VCaP (cell line): ENCODE results near the gene ABHD16B.

ENCODE experiments used
- H3K27ac ChIP-seq: fragments of 450-650 bp; 2 replicates; pipeline ENCODE4 v1.5.1; 2017
- TF ChIP-seq, protein P1 (sequence below): fragments of 450-650 bp; conservative IDR thresholded peaks from 2 replicates; pipeline ENCODE4 v1.5.1; 2017; ENCODE audit warnings: mild to moderate bottlenecking, moderate library complexity

Gene ABHD16B

DNA sequence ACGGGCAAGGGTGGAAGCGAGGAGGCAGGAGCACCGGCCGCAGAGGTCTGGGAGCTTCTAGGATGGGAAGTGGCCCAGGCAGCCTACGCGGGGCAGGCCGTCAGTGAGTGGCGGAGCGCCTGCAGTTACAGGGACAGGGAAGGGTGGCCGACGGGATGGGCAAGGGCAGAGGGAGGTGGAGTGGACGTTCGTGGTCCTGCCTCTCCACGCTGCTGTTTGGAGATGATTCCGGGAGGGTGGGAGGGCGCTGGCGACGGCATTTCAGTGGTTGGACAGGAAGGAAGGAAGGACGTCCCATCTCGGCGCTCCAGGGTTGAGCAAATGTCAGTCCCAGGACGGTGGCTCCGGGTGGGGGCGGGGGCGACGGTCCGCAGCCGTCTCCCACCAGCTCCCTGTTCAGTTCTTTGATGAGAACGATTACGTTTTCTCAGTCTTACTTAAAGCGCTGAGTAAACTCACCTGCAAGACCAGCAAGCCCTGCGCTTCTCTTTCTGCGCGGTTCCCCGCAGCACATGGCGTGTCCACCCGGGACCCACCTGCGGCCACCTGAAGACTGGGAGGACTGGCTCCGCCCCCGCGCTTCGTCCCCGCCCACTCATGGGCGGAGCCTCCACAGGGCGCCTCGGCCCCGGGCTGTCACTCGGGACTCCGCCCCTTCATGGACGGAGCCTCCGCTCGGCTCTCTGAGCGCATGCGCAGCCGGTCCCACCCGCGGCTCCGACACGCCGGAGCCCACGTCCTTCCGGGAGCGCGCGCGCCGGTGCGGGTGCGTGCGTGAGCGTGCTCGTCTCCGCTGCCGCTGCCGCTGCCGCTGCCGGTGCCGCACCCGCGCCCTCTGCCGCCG, 33.3 kb downstream of the ABHD16B start, which contains the start of gene DNAJC5:
Gene DNAJC5, plus strand, starts transcription at position 769 of the 844 bp plus-strand sequence. CDS start 33,220 bp downstream, outside the sequence.
- TF ChIP-seq, protein P1, sequence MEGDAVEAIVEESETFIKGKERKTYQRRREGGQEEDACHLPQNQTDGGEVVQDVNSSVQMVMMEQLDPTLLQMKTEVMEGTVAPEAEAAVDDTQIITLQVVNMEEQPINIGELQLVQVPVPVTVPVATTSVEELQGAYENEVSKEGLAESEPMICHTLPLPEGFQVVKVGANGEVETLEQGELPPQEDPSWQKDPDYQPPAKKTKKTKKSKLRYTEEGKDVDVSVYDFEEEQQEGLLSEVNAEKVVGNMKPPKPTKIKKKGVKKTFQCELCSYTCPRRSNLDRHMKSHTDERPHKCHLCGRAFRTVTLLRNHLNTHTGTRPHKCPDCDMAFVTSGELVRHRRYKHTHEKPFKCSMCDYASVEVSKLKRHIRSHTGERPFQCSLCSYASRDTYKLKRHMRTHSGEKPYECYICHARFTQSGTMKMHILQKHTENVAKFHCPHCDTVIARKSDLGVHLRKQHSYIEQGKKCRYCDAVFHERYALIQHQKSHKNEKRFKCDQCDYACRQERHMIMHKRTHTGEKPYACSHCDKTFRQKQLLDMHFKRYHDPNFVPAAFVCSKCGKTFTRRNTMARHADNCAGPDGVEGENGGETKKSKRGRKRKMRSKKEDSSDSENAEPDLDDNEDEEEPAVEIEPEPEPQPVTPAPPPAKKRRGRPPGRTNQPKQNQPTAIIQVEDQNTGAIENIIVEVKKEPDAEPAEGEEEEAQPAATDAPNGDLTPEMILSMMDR, result no peak
- peak within 1 kb of the TSS; percentile 98 for H3K27ac ChIP-seq

DNA sequence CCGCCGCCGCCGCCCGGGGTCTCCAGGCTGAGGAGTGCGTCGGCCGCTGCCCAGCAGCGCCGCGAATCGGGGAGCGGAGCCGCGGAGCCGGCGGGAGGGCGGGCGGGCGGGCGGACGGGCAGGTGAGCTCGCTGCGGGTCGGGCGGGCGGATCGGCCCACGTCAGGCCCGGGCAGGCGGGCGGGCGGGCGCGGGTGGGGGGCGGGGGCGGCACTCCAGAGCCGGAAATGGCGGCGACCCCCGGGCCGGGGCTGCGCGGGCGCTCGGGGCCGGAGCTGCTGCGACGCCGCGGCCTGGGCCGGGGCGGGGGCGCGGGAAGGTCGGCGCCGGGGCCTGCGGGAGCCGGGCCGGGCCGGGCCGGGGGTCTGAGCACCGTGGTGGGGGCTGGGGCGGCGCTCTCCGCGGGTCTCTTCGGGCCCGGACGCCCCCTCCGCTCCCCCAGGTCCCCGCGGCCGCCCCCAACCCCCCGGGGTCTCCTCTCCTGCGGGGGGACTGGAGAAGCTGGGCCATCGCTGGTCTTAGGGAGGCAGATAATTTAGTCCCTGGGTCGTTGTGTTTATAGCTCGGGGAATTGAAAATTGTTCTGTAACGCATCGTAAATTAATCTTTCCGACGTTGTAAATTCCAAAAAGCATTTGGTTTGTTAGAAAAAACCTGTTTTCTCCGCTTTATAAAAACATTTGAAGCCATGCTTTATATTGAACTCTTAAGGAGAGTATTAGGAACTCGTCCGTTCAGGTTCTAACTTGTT, 34.1 kb downstream of the ABHD16B start:
- TF ChIP-seq, protein P1, result no peak
- peak overlapping the region; percentile 98 for H3K27ac ChIP-seq

DNA sequence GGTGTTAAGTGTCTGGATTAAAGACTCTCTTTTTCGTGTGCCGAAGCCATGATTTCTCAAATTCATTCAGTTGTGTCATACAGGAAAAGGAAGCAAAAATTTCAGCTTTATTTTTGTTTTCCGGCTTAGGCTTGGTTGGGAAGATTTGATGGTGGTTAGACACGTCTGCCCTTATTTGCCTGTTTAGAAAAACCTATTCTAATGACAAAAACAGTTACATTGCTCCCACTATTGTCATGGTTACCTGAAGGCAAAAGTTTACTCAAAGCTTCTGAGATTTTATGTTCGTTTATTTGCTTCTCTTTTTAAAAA, 34.6 kb downstream of the ABHD16B start:
- TF ChIP-seq, protein P1, result no peak
- H3K27ac ChIP-seq, result peak overlapping the region; percentile 98

DNA sequence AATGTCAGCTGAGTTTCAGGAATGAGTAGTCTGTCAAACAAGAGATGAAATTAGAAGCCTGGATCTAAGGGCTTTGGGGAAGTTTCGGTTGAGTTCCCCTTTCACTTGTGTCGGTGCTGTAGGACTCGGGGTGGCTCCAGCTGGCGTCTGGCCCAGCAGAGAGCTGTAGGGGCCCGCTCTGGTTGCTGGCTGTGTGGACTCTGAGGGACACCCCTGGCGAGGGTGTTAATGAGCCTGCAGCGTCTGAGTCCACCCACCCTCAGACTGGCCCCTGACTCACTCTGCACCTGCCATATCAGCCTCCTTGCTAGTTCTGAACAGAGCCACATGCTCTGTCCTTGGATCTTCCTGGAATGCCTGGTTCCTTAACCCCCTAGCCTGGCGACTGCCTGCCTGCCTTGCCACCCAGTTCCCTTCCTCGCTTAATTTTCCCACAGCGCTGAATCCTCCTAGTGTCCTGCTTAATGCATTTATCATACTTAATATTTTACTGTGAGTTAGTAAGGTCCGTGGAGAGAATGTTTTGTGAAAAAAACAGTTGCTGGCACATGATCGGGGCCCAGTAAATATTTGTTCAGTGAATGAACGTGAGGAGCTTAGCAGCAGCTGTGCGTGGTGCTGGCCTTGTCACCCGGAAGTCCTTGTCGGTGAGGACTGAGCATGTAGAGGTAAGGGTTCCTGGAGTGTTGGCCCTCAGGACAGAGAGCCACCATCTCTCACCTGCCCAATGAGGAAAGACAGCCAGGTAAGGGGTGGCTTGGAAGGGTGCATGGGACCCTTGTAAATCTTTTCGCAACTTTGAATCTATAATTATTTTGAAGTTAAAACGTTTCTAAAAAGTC, 35.2 kb downstream of the ABHD16B start:
- TF ChIP-seq, protein P1, result no peak
- H3K27ac ChIP-seq, result peak overlapping the region; percentile 98

DNA sequence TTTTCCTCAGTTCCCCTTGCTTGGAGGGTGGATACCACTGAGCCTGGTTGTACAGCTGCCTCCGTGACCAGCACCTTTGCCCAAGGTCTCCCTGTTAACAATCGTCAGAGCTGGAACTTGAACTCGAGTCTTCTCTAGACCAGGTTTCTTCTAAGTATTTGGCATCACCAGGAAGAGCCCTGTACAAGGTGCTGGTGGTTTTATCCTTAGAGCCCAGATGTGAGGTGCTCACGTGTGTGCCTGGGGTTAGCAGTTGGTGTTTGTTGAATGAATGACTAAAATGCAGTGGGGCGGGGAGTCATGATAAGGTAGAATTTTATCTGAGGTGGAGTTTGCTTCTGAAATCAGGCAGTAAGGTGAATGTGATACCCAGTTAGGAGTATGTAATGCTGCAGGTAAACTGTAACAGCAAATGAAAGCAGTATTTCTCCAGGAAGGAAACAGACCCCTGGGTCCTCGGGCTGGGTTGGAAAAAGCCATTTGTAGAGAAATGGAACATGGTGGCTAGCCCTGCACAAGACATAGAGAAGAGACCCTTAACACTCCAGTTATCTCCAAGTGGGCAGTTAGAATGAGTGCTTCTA, 36.8 kb downstream of the ABHD16B start:
- TF ChIP-seq, protein P1, result no peak
- H3K27ac ChIP-seq, result peak overlapping the region; percentile 98

DNA sequence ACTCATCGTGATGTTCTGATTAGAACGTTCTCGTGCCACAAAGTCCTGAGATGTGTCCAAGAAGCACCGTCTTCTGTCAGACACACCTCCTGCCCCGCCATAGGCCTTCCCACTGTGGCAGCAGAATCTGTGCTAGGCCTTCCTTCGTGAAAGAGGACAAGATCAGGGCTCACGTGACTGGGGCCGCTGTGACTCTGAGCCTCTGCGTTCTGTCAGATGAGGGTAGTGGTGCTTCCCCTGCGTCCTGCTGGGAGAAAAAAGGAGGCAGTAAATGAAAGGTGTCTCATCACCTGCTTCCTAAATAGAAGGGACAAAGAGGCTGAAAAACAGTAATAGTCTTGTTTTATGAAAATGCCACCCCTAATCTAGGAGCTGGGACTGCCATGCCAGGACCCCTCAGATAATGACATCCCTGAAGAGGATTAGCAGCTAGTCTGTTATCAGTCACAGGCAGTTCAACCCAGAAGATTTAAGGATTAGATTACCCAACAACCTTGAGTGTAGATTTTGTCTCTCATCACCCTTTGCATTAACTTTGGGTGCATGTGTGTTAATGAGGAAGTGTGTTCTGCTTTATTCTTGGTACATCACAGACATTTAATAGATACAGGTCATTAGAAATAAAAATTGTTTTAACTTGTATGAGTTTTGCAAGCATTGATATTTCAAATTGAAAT, 37.7 kb downstream of the ABHD16B start:
- peak overlapping the region; percentile 98 for H3K27ac ChIP-seq
- TF ChIP-seq, protein P1, result no peak
